IMR-90 (cell line): ENCODE results near the gene CFAP161. TPM values are rescaled to one million over a fixed set of nuclear protein-coding genes. Genes with fewer than 3 reads are reported as not detected.

Experiments
- ATAC-seq: fragments of 200-7000 bp; cut with Tn5 transposase; 2 replicates; pipeline ENCODE4 v1.9.1; 2020; ENCODE audit warnings: low read depth, mild to moderate bottlenecking, moderate library complexity
- BruUV-seq: library from RNA; stranded (reverse); fragments of 400-500 nt; replicated peaks from 2 replicates; lab custom pipeline; 2021; lab: Mats Ljungman, UMichigan
- CTCF ChIA-PET: fragments of 300-600 bp; formaldehyde crosslinking; extraction: SDS; loops from one replicate; lab custom pipeline; 2021; ENCODE audit warnings: antibody characterized with exemption; lab: Yijun Ruan, JAX
- POLR2A ChIA-PET: fragments of 300-600 bp; sonication (Branson Sonifier 250); formaldehyde crosslinking; loops from one replicate; lab custom pipeline; 2022; ENCODE audit warnings: antibody characterized with exemption; ENCODE audit not compliant: unreplicated experiment; lab: Charles Lee
- DNase-seq: peaks from one replicate; pipeline ENCODE4 v3.0.0; 2013
- H2AFZ ChIP-seq: replicated peaks from 2 replicates; pipeline ENCODE3; 2013; ENCODE audit warnings: low read length, mild to moderate bottlenecking; ENCODE audit not compliant: poor library complexity
- H2AK5ac ChIP-seq: 2 replicates; pipeline ENCODE4 v1.6.1; 2013; ENCODE audit warnings: low read depth, low read length, inconsistent platforms
- H2AK9ac ChIP-seq: replicated peaks from 2 replicates; pipeline ENCODE3; 2013; ENCODE audit warnings: mild to moderate bottlenecking, low read depth, low read length, moderate library complexity; ENCODE audit not compliant: poor library complexity
- H2BK120ac ChIP-seq: 2 replicates; pipeline ENCODE4 v1.6.1; 2013; ENCODE audit warnings: low read depth, low read length, inconsistent platforms
- H2BK15ac ChIP-seq: 3 replicates; pipeline ENCODE4 v1.6.1; 2013; ENCODE audit warnings: low read depth, low read length, inconsistent platforms
- H2BK20ac ChIP-seq: 2 replicates; pipeline ENCODE4 v1.6.1; 2013; ENCODE audit warnings: low read depth, mild to moderate bottlenecking, inconsistent platforms, low read length, moderate library complexity
- H2BK5ac ChIP-seq: 2 replicates; pipeline ENCODE4 v1.6.1; 2013; ENCODE audit warnings: mild to moderate bottlenecking, low read depth, low read length, inconsistent platforms; ENCODE audit not compliant: poor library complexity, severe bottlenecking
- H3K14ac ChIP-seq: replicated peaks from 2 replicates; pipeline ENCODE4 v1.6.1; 2013; ENCODE audit warnings: low read depth, low read length, inconsistent platforms
- H3K18ac ChIP-seq: 2 replicates; pipeline ENCODE4 v1.6.1; 2013; ENCODE audit warnings: low read depth, low read length, control low read depth
- H3K23ac ChIP-seq: 2 replicates; pipeline ENCODE4 v1.6.1; 2013; ENCODE audit warnings: low read depth, low read length, inconsistent platforms
- H3K27ac ChIP-seq: 2 replicates; pipeline ENCODE4 v1.5.1; 2013; ENCODE audit warnings: mild to moderate bottlenecking, control low read depth, low read length; ENCODE audit not compliant: insufficient read depth
- H3K27me3 ChIP-seq: 2 replicates; pipeline ENCODE4 v1.6.1; 2013; ENCODE audit warnings: low read length; ENCODE audit not compliant: control insufficient read depth, insufficient read depth
- H3K36me3 ChIP-seq: 2 replicates; pipeline ENCODE4 v1.6.1; 2013; ENCODE audit warnings: low read length, mixed read lengths; ENCODE audit not compliant: control insufficient read depth, insufficient read depth
- H3K4ac ChIP-seq: 2 replicates; pipeline ENCODE4 v1.6.1; 2013; ENCODE audit warnings: low read depth, low read length, inconsistent platforms
- H3K4me1 ChIP-seq: 2 replicates; pipeline ENCODE4 v1.6.1; 2013; ENCODE audit warnings: low read length, mixed read lengths; ENCODE audit not compliant: control insufficient read depth, insufficient read depth
- H3K4me2 ChIP-seq: 2 replicates; pipeline ENCODE4 v1.6.1; 2013; ENCODE audit warnings: low read depth, mild to moderate bottlenecking, control low read depth, low read length, moderate library complexity
- H3K4me3 ChIP-seq: 2 replicates; pipeline ENCODE4 v1.5.1; 2013; ENCODE audit warnings: low read depth, mild to moderate bottlenecking, control low read depth, low read length, moderate library complexity; ENCODE audit not compliant: insufficient read depth
- H3K56ac ChIP-seq: 2 replicates; pipeline ENCODE4 v1.6.1; 2013; ENCODE audit warnings: low read length, inconsistent platforms; ENCODE audit not compliant: insufficient read depth; ENCODE audit errors: extremely low read depth
- H3K79me1 ChIP-seq, 2 experiments: 2 replicates each; pipeline ENCODE4 v1.6.1; 2013; ENCODE audit warnings: low read length in 2 of 2, inconsistent platforms in 1 of 2, low read depth in 1 of 2
- H3K9ac ChIP-seq: 2 replicates; pipeline ENCODE4 v1.6.1; 2013; ENCODE audit warnings: low read depth, low read length, control low read depth
- H3K9me1 ChIP-seq: 2 replicates; pipeline ENCODE4 v1.6.1; 2013; ENCODE audit warnings: low read length, inconsistent platforms; ENCODE audit not compliant: insufficient read depth
- H3K9me3 ChIP-seq: 2 replicates; pipeline ENCODE4 v1.6.1; 2013; ENCODE audit warnings: low read length; ENCODE audit not compliant: control insufficient read depth, insufficient read depth
- H4K20me1 ChIP-seq: 2 replicates; pipeline ENCODE4 v1.6.1; 2013; ENCODE audit warnings: low read length, inconsistent platforms; ENCODE audit not compliant: insufficient read depth
- H4K5ac ChIP-seq: 2 replicates; pipeline ENCODE4 v1.6.1; 2013; ENCODE audit warnings: mild to moderate bottlenecking, low read depth, low read length, control low read depth
- H4K8ac ChIP-seq, 2 experiments: 2 replicates each; pipeline ENCODE4 v1.6.1; 2013; ENCODE audit warnings: low read depth in 2 of 2, low read length in 2 of 2, control low read depth in 1 of 2, inconsistent platforms in 1 of 2
- H4K91ac ChIP-seq: 2 replicates; pipeline ENCODE4 v1.6.1; 2013; ENCODE audit warnings: low read depth, low read length, inconsistent platforms; ENCODE audit not compliant: insufficient read depth
- FOS ChIP-seq: fragments of 150-350 bp; IDR thresholded peaks from 2 replicates; pipeline ENCODE4 v1.6.1; 2016; ENCODE audit warnings: low read depth, low read length
- RAD21 ChIP-seq: IDR thresholded peaks from 2 replicates; pipeline ENCODE4 v1.6.1; 2012; ENCODE audit warnings: low read length, improper control_type of control experiment
- WGBS, 2 experiments: methylation state at CpG; one replicate each; pipeline versions ENCODE4 v1.1.5 to v1.1.7; 2013; ENCODE audit warnings: missing lambda C conversion rate in 2 of 2; ENCODE audit not compliant: insufficient read length in 1 of 2; ENCODE audit errors: extremely low coverage in 2 of 2; 5-methylcytosine and 5-hydroxymethylcytosine counted together
- dilution Hi-C: fragments of 300-500 bp; cut with HindIII; formaldehyde crosslinking; loops from one replicate; pipeline ENCODE4 v1.14.3; 2018; ENCODE audit warnings: low sequenced_read_pairs; ENCODE audit not compliant: unreplicated experiment
- in situ Hi-C: fragments of 300-500 bp; cut with MboI; formaldehyde crosslinking; loops from 3 replicates; pipeline ENCODE4 v1.14.3; 2019; ENCODE audit warnings: low sequenced_read_pairs, inconsistent platforms, mixed read lengths
- intact Hi-C: fragments of 100-400 bp; cut with micrococcal nuclease; formaldehyde crosslinking; loops from 2 replicates; pipeline ENCODE4 v1.10.0; 2022
- polyA plus RNA-seq, 3 experiments: library from polyadenylated mRNA; depleted of rRNA; stranded (reverse); fragments of >200 nt; gene quantifications; 2 replicates each; pipeline ENCODE4 v1.2.3, GENCODE V29; 2012; ENCODE audit warnings: low replicate concordance in 1 of 3
- total RNA-seq: library from RNA; depleted of rRNA; stranded (reverse); fragments of >200 nt; gene quantifications from 2 replicates; pipeline ENCODE4 v1.2.3, GENCODE V29; 2012

The CFAP161 gene
- total and polyA plus RNA-seq, 2 of the 4 experiments (the other 2 are of a cell fraction): not detected

DNA sequence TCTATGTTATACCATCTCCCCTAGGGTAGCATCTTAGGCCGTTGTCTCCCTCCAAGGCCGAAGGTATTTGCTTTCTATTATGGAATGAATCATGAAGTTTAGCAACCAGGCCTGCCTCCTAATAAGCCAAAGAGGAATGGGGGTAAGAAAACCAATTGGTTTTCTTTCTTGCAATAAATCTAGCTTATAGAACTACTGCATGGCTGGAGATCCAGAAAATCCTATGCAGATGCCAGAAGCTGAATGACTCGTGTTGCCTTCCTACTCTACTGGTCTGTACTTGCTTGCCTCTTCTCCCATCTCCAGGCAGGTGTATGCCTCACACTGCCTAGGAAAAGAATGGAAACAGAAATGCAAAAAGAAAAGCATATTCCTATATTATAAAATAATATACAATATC is 31.5 kb downstream of the CFAP161 start:
- Histone ChIP-seq H4K20me1 (no peaks in the 10 kb centered on the region), H2AFZ (no peak overlapping the region), H4K8ac (peak overlapping the region; percentile 50 to 93; a peak in 3 of 4 replicates), H4K5ac (peak overlapping the region; percentile 97; the same call in 1 of the 2 replicates), H2BK120ac (peak overlapping the region; percentile 100), H3K18ac (peak overlapping the region; percentile 99; the same call in 1 of the 2 replicates), H2BK20ac (peak overlapping the region; percentile 100), H3K27me3 (no peaks in the 10 kb centered on the region), H3K9me3 (no peaks in the 10 kb centered on the region), H3K4ac (peak overlapping the region; percentile 99), H3K14ac (peak overlapping the region; percentile 94), H3K27ac (no peak overlapping the region), H2BK5ac (peak overlapping the region; percentile 94), H3K56ac (peak overlapping the region; percentile 32; the same call in 1 of the 2 replicates), H3K36me3 (no peaks in the 10 kb centered on the region), H3K23ac (peak overlapping the region; percentile 48; the same call in 1 of the 2 replicates), H2BK15ac (peak overlapping the region; percentile 82; the same call in 2 of the 3 replicates), H4K91ac (peak overlapping the region; percentile 99), H3K4me1 (peaks cover 22% of the 10 kb centered on the region), H3K79me1 (no peaks in the 10 kb centered on the region), H2AK9ac (no peak overlapping the region), H2AK5ac (peak overlapping the region; percentile 98; the same call in 1 of the 2 replicates), H3K4me2 (no peak overlapping the region), H3K4me3 (no peak overlapping the region), H3K9me1 (peaks cover 24% of the 10 kb centered on the region), H3K9ac (no peak overlapping the region)
- no TSS peak for BruUV-seq
- in situ Hi-C loops (no loop called here), intact Hi-C loops (loop anchor here (2.0 kb wide), 1 partner anchor 17 kb away; no protein-coding TSS in a partner anchor), dilution Hi-C loops (no loop called here)
- ChIA-PET CTCF (interaction anchor here (0.6 to 3.0 kb wide), 3 partner anchors 9 to 100 kb away, joined by 3 to 12 read pairs (median 6); no protein-coding TSS in a partner anchor), POLR2A (no interaction called here)
- WGBS, 2 experiments: no CpG with 5 or more reads among the region's 3 CpGs
- ATAC-seq (no peak), DNase-seq (peak; percentile 39)
- TF ChIP-seq RAD21: no peak
- TF ChIP-seq FOS: no peak
